GM23338 (cell line): Measurements from ENCODE around the gene GDAP2. TPM values are rescaled to one million over a fixed set of nuclear protein-coding genes. Genes with fewer than 3 reads are reported as not detected.

ENCODE experiments used
- ATAC-seq: fragments of 200-7000 bp; cut with Tn5 transposase; 3 replicates; pipeline ENCODE4 v1.9.1; 2020
- DNase-seq: peaks from one replicate; pipeline ENCODE4 v3.0.0-alpha.2; 2015; ENCODE audit warnings: low spot score
- H2AFZ ChIP-seq: fragments of 200-600 bp; sonication (generic); 2 replicates; pipeline ENCODE4 v1.8.0; 2016; ENCODE audit warnings: antibody characterized with exemption, mild to moderate bottlenecking, moderate library complexity
- H3F3A ChIP-seq: fragments of 200-600 bp; sonication (generic); replicated peaks from 2 replicates; pipeline ENCODE4 v1.8.0; 2017; ENCODE audit warnings: antibody characterized with exemption, mixed run types, low read depth
- H3K27ac ChIP-seq: fragments of 200-600 bp; sonication (generic); 2 replicates; pipeline ENCODE4 v1.6.1; 2016; ENCODE audit warnings: low read depth
- H3K27me3 ChIP-seq: fragments of 200-600 bp; sonication (generic); 2 replicates; pipeline ENCODE4 v1.8.0; 2016; ENCODE audit warnings: mild to moderate bottlenecking, mixed run types, moderate library complexity; ENCODE audit not compliant: insufficient read depth
- H3K36me3 ChIP-seq: fragments of 200-600 bp; sonication (generic); 2 replicates; pipeline ENCODE4 v1.8.0; 2016; ENCODE audit warnings: mild to moderate bottlenecking; ENCODE audit not compliant: insufficient read depth
- H3K4me1 ChIP-seq: fragments of 200-600 bp; sonication (generic); 2 replicates; pipeline ENCODE4 v1.8.0; 2016; ENCODE audit warnings: mild to moderate bottlenecking, moderate library complexity; ENCODE audit not compliant: insufficient read depth
- H3K4me2 ChIP-seq: fragments of 200-600 bp; sonication (generic); 2 replicates; pipeline ENCODE4 v1.7.1; 2017; ENCODE audit warnings: mixed run types
- H3K4me3 ChIP-seq: fragments of 200-600 bp; sonication (generic); 2 replicates; pipeline ENCODE4 v1.6.1; 2016; ENCODE audit warnings: mixed run types
- H3K79me2 ChIP-seq: fragments of 200-600 bp; sonication (generic); replicated peaks from 2 replicates; pipeline ENCODE4 v1.8.0; 2017; ENCODE audit warnings: mild to moderate bottlenecking; ENCODE audit not compliant: insufficient read depth
- H3K9me2 ChIP-seq: fragments of 200-600 bp; sonication (generic); 2 replicates; pipeline ENCODE4 v1.8.0; 2017; ENCODE audit not compliant: insufficient read depth
- H4K20me1 ChIP-seq: fragments of 200-600 bp; sonication (generic); replicated peaks from 2 replicates; pipeline ENCODE4 v1.8.0; 2017; ENCODE audit warnings: mild to moderate bottlenecking; ENCODE audit not compliant: insufficient read depth
- H3K27ac Mint-ChIP-seq: 2 replicates; pipeline ENCODE4 v1.8.0; 2020; ENCODE audit warnings: inconsistent platforms, mild to moderate bottlenecking, moderate library complexity, mixed read lengths
- H3K27me3 Mint-ChIP-seq: 3 replicates; pipeline ENCODE4 v1.8.0; 2022; ENCODE audit warnings: low read depth, mild to moderate bottlenecking, moderate library complexity, mixed read lengths, inconsistent platforms; ENCODE audit not compliant: insufficient read depth, poor library complexity
- H3K36me3 Mint-ChIP-seq: 3 replicates; pipeline ENCODE4 v1.8.0; 2021; ENCODE audit warnings: low read depth, mild to moderate bottlenecking, inconsistent platforms, moderate library complexity, mixed read lengths
- H3K4me1 Mint-ChIP-seq: 3 replicates; pipeline ENCODE4 v1.8.0; 2020; ENCODE audit warnings: mild to moderate bottlenecking, inconsistent platforms, mixed read lengths
- H3K4me3 Mint-ChIP-seq: 3 replicates; pipeline ENCODE4 v1.8.0; 2021; ENCODE audit warnings: moderate library complexity, mild to moderate bottlenecking, inconsistent platforms, mixed read lengths
- H3K9me3 Mint-ChIP-seq: 3 replicates; pipeline ENCODE4 v1.8.0; 2020; ENCODE audit warnings: moderate library complexity, mild to moderate bottlenecking, inconsistent platforms, mixed read lengths
- CTCF ChIP-seq, 2 experiments: fragments of 200-600 bp in 1 of 2; sonication (generic) in 1 of 2; conservative IDR thresholded peaks; 2 replicates each; pipeline versions ENCODE4 v1.5.1 to v1.6.1; 2016 to 2017; ENCODE audit warnings: antibody characterized with exemption in 2 of 2, low read depth in 2 of 2, mild to moderate bottlenecking in 2 of 2, moderate library complexity in 1 of 2
- EZH2phosphoT487 ChIP-seq: fragments of 200-600 bp; sonication (generic); IDR thresholded peaks from one replicate; pipeline ENCODE4 v1.8.1; 2018; ENCODE audit warnings: antibody characterized with exemption; ENCODE audit not compliant: unreplicated experiment
- ZNF331 ChIP-seq: fragments of 250-450 bp; sonication (Bioruptor Pico); IDR thresholded peaks from 2 replicates; pipeline ENCODE4 v1.5.0; 2020; ENCODE audit warnings: low read depth, mild to moderate bottlenecking, moderate library complexity
- ZNF462 ChIP-seq: fragments of 250-450 bp; sonication (Bioruptor Pico); IDR thresholded peaks from 2 replicates; pipeline ENCODE4 v1.5.0; 2020; ENCODE audit warnings: mild to moderate bottlenecking, moderate library complexity
- polyA plus RNA-seq: library from polyadenylated mRNA; unstranded; fragments of >200 nt; fragmentation: Nextera tagmentation; extraction: Ambion mirVana; gene quantifications from 2 replicates; pipeline ENCODE4 v1.2.1, GENCODE V29; 2016
- total RNA-seq: library from RNA; depleted of rRNA; stranded (reverse); fragments of >200 nt; shearing (Covaris generic); gene quantifications from 2 replicates; pipeline ENCODE4 v1.2.3, GENCODE V29; 2014

GDAP2 gene
- total and polyA plus RNA-seq, 2 experiments from 2014 or later, result 10.7 to 24.5 TPM

- DNase-seq (peak; percentile 84), ATAC-seq (no peak)
- no peaks in the 10 kb centered on the region for H3K9me3 Mint-ChIP-seq
- Histone ChIP-seq H3F3A (no peaks in the 10 kb centered on the region), H2AFZ (no peak overlapping the region), H3K4me1 (no peaks in the 10 kb centered on the region), H3K4me3 (no peak overlapping the region), H3K36me3 (no peaks in the 10 kb centered on the region; the same call in 1 of the 2 replicates), H3K9me2 (no peaks in the 10 kb centered on the region), H3K79me2 (no peaks in the 10 kb centered on the region), H3K27ac (no peak overlapping the region), H3K27me3 (no peaks in the 10 kb centered on the region), H3K4me2 (no peak overlapping the region), H4K20me1 (no peaks in the 10 kb centered on the region)
- H3K4me3 Mint-ChIP-seq, result no peak overlapping the region
- H3K36me3 Mint-ChIP-seq, result peaks cover 16% of the 10 kb centered on the region; the same call in 2 of the 3 replicates
- no peak overlapping the region for H3K27ac Mint-ChIP-seq
- no peaks in the 10 kb centered on the region for H3K4me1 Mint-ChIP-seq
- TF ChIP-seq CTCF (conservative IDR thresholded peaks at IDR 0.05; ENCODE audit: low read depth in 2 of 2) (peak; percentile 73 to 82), ZNF331 (CRISPR knock-in tag) (no peak)
- no peaks in the 10 kb centered on the region for H3K27me3 Mint-ChIP-seq
Measured at GRCh38 chr1:117895482-117896114, 33.8 kb downstream of the GDAP2 start.

- TF ChIP-seq EZH2phosphoT487 (no peak), ZNF462 (CRISPR knock-in tag) (no peak), ZNF331 (CRISPR knock-in tag) (no peak)
- no peaks in the 10 kb centered on the region for H3F3A ChIP-seq
- H3K4me3 ChIP-seq, result no peak overlapping the region
- no peak overlapping the region for H3K4me2 ChIP-seq
- no peaks in the 10 kb centered on the region for H3K4me1 ChIP-seq
- Mint-ChIP-seq H3K36me3 (peaks cover 12% of the 10 kb centered on the region; the same call in 2 of the 3 replicates), H3K4me3 (no peak overlapping the region), H3K9me3 (no peaks in the 10 kb centered on the region), H3K27me3 (no peaks in the 10 kb centered on the region), H3K4me1 (no peaks in the 10 kb centered on the region), H3K27ac (no peak overlapping the region)
- H2AFZ ChIP-seq, result no peak overlapping the region
- no peaks in the 10 kb centered on the region for H3K9me2 ChIP-seq
- H3K27ac ChIP-seq, result no peak overlapping the region
- no peaks in the 10 kb centered on the region for H3K79me2 ChIP-seq
- no peaks in the 10 kb centered on the region; the same call in 1 of the 2 replicates for H4K20me1 ChIP-seq
- DNase-seq, result no peak
- ATAC-seq, result no peak
- H3K36me3 ChIP-seq, result no peaks in the 10 kb centered on the region; the same call in 1 of the 2 replicates
- no peaks in the 10 kb centered on the region for H3K27me3 ChIP-seq
Measured at GRCh38 chr1:117894078-117894477, 35.3 kb downstream of the GDAP2 start.
